GM19351 (cell line): ENCODE data around the gene ANKS1A.
"Not testable (repeated sequence)": the region's sequence is repeated elsewhere in the genome, so short reads cannot be mapped to it uniquely, and the experiment has no call there.

Experiments
- ATAC-seq: cut with Tn5 transposase; IDR thresholded peaks from one replicate; pipeline ENCODE4 v1.9.1; 2021; ENCODE audit warnings: mild to moderate bottlenecking, moderate library complexity; ENCODE audit not compliant: unreplicated experiment

ANKS1A gene

DNA sequence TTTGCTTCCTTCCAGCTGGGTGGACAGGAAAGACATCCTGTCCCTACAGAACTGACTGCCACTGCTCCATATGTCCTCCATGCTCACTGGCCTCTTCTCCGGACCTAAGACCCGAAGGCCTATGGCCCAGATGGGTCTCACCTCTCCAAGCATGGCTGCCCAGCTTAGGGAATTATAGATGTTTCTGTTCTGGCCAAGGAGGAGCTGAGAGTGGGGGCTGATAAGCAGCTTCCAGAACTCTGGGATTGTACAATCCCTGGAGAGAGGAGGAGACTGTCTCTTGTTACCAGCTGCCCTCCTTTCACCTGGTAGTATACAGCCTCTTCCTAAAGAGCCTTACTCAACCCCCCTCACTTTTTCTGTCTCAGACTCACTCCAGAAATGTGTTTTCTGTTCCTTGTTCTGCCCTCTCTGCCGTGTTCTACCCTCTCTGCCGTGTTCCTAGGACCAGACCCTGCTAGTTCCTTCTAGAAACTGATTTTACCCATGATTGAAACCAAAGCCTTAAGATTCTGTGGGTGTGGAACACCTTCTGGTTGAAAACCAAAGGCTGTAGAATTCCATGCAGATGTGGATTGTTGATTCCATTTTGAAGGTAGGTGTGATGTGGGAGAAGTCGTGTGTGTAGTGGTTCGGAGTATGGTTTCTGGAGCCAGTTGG is 28.7 kb downstream of the ANKS1A start:
- no peak for ATAC-seq

- no peak for ATAC-seq
Measured at GRCh38 chr6:34919651-34920050, 30.6 kb downstream of the ANKS1A start.

GRCh38 chr6:34920097-34920496 is 31.0 kb downstream of the ANKS1A start:
- no peak for ATAC-seq

- ATAC-seq: no peak
Measured at GRCh38 chr6:34922177-34922663, 33.2 kb downstream of the ANKS1A start.

- ATAC-seq: no peak
Measured at GRCh38 chr6:34924831-34925625, 36.0 kb downstream of the ANKS1A start.

GRCh38 chr6:34926655-34927054 is 37.6 kb downstream of the ANKS1A start:
- no peak for ATAC-seq

DNA sequence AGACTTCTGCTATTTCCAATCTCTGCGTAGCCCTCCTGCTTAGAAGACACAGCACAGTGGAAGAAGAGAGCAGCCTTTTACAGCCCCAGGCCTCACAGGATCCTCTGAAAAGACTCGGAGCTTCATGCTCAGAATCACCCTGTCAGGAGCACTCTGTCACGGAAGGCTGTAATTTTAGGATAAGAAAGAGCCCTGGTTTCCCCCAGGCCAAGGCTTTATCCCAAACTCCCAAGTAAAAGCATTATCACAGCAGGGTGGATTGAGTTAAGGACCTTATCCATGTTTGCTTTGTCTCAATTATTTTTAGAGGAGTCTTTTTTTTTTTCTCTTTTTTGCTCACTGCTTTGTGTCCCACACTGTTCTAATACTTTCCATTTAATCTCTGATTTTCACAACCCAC is 39.2 kb downstream of the ANKS1A start:
- ATAC-seq: no peak

DNA sequence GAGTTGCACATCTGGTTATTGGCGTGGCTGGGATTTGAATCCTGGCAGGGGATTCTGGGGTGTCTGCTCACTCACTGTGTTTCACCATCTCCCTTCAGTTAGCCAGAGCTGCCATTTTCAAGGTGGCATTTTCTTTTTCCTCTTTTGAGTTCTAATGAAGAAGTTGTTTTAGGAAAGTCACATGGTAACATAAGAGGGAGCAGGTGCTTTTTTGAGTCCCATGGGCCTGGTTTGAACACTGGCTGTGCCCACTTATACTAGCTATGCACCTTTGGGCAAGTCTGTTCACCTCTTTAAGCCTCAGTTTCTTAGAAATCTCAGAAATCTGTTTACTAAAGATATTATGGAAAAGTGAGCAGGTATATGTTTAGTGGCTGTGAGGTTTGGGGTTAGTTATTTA is 39.6 kb downstream of the ANKS1A start:
- ATAC-seq: no peak

DNA sequence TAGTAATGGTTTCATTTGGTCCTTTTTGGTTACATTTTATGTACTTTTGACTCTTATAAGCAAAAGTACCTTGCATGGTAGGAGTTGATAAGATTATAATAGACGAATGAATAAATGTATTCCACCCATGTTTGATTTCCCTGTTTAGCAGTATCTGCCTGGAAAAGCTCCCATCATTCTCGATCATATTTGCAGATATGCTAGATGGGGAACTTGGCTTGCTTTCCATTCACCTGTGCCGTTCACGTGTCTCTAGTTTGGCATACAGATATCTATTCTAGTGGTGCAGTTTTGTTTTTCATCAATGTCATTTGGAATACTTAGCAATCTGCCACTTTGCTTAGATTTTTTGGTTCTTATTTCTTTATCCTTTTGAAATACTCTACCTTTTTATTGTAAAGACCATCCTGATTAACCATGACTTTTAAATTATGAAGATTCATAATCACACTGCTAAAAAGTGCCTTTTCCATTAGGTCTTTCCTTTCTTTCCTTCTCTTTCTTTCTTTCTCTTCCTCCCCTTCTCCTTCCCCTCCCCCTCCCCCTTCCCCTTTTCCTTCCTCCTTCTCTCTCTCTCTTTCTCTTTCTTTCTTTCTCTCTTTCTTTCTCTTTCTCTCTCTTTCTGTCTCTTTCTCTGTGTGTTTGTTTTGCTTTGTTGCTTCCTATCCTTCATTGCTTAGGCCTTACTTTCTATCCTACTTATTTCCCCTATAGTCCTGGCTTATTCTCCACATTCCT is 40.4 kb downstream of the ANKS1A start:
- no peak for ATAC-seq

GRCh38 chr6:34930221-34930620 is 41.2 kb downstream of the ANKS1A start:
- no peak for ATAC-seq

GRCh38 chr6:34932202-34932601 is 43.1 kb downstream of the ANKS1A start:
- not testable (repeated sequence) for ATAC-seq

GRCh38 chr6:34934516-34934915 is 45.5 kb downstream of the ANKS1A start:
- ATAC-seq: no peak

DNA sequence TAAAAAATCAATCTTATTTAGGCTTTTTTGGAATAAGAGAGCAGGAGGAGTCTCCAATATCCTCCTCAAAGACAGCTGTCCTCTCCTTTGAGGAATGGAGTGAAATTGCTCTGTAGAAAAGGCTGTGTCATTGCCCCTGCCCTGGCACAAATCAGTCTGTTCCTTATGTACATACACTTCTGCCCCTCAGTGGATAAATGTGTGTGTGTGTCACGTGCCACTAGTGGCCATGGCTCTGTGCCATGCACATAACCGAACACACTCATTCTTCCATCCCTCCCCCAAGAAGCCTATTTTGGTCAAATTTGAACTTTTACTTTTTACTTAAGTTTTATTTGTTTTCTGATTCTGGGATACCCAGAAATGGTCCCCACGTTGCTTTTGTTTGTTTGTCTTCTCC is 49.2 kb downstream of the ANKS1A start:
- ATAC-seq: no peak

DNA sequence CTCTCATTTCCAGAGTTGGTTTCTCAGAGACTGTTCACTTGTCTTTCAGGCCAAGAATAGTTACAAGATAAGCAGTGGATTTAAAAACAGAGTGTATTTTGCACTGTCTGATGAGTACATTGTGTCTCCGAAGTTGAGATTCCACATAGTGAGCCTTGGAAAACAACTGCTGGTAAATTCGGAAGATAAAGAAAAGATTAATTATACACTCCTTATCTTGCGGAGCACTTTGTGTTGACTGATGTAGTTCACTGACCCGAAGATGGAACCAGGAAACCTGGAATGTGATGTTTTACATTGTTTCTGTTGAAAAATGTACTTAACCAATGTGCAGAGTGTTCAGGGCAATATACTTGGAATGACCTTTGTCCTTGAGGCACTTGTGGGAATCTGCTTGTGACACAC is 51.0 kb downstream of the ANKS1A start:
- no peak for ATAC-seq

DNA sequence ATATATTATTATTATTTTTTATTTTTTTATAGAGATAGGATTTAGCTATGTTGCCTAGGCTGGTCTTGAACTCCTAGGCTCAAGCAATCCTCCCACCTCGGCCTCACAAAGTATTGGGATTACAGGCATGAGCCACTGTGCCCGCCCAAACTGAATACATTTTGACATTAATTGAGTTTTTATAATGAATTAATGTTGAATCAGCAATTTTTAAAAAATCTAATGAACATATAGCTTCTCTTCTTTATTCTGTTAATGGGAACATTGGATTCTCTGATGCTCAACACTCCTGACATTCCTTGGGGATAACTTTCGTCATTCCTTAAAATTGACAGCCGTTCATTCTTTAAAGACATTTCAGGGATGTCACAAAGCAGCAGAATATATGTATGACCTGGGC is 52.4 kb downstream of the ANKS1A start:
- no peak for ATAC-seq

DNA sequence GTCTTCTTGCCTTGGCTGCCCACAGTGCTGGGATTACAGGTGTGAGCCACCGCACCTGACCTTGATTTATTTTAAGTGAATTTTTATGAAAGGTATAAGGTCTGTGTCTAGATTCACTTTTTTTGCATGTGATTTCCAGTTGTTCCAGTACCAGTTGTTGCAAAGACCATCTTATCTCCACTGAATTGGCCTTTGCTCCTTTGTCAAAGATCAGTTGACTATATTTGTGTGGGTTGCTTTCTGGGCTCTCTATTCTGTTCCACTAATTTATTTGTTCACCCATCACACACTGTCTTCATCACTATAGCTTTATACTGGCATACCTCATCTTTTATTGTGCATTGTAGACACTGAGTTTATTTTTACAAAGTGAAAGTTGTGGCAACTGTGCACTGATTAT is 56.3 kb downstream of the ANKS1A start:
- ATAC-seq: no peak

- no peak for ATAC-seq
Measured at GRCh38 chr6:34947561-34947960, 58.5 kb downstream of the ANKS1A start.

GRCh38 chr6:34949636-34950035 is 60.6 kb downstream of the ANKS1A start:
- no peak for ATAC-seq

- ATAC-seq: no peak
Measured at GRCh38 chr6:34950849-34951248, 61.8 kb downstream of the ANKS1A start.

DNA sequence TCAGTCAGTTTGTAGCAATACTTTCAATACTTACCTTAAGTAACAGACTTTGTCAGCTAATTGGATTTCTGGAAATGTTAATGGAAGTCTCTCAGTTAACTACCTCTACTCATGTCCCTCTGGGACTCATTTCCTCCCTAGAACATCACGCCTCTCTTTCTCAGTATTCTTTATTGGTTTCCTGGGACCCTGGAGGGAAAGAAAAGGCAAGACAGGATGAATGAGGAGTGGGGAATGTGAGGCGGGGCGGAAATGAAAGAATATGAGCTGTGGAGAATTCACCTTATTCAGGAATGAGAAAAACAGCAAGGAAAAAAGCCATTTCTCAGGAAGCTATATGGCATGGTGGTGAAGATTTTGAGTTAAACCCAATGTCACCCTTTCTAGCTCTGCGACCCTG is 62.7 kb downstream of the ANKS1A start:
- ATAC-seq: no peak
